Left colon (tissue), 2 donors: ENCODE data around the gene RANBP1. TPM values are rescaled to one million over a fixed set of nuclear protein-coding genes. Genes with fewer than 3 reads are reported as not detected.

ENCODE experiments used
- ATAC-seq: fragments of 200-7000 bp; cut with Tn5 transposase; one replicate; pipeline ENCODE4 v1.9.1; 2020; ENCODE audit warnings: mild to moderate bottlenecking, moderate library complexity
- DNase-seq, 2 donors: peaks; one replicate each; pipeline ENCODE4 v3.0.0-alpha.2; 2020
- intact Hi-C, 2 donors: fragments of 100-400 bp; cut with DNase I in 1 of 2; cut with micrococcal nuclease in 1 of 2; formaldehyde crosslinking; loops; one replicate each; pipeline versions ENCODE4 v1.11.2 to v1.14.0; 2022; cut with DNase I, micrococcal nuclease
- total RNA-seq, 2 donors: library from RNA; stranded (reverse); fragmentation: NEBNext Ultra II Directional; extraction: Animal tissue kit (Norgen Biotek cat#: 25700); gene quantifications; one replicate each; pipeline ENCODE4 v1.2.1, GENCODE V29; 2021
- donor health status: DM: no; HTN: no; CAD: no.
- donor health status: DM: yes; HTN: yes; CAD: no.

RANBP1 gene
- total RNA-seq, 2 donors from 2014 or later: 57.2 to 80.3 TPM

- no peak for ATAC-seq
- no peak for DNase-seq
- intact Hi-C loops: no loop called here
Measured at GRCh38 chr22:20087319-20088262, 28.3 kb upstream of the RANBP1 start.

- intact Hi-C loops: no loop called here
- no peak for DNase-seq
- no peak for ATAC-seq
Measured at GRCh38 chr22:20088263-20088648, 27.6 kb upstream of the RANBP1 start.

GRCh38 chr22:20089226-20089976 is 26.5 kb upstream of the RANBP1 start:
- DNase-seq (no peak), ATAC-seq (no peak)
- intact Hi-C loops: no loop called here

- intact Hi-C loops: no loop called here
- ATAC-seq: no peak
- DNase-seq: no peak
Measured at GRCh38 chr22:20089977-20090729, 25.8 kb upstream of the RANBP1 start.

GRCh38 chr22:20090730-20091240 is 25.1 kb upstream of the RANBP1 start:
- no peak for ATAC-seq
- DNase-seq: no peak
- intact Hi-C loops: no loop called here

- intact Hi-C loops: no loop called here
- no peak for ATAC-seq
- DNase-seq: no peak
Measured at GRCh38 chr22:20091690-20092476, 24.0 kb upstream of the RANBP1 start.

- DNase-seq (no peak), ATAC-seq (no peak)
- intact Hi-C loops: no loop called here
Measured at GRCh38 chr22:20092477-20092854, 23.4 kb upstream of the RANBP1 start.

- intact Hi-C loops: no loop called here
- peak; percentile 25 for ATAC-seq
- DNase-seq: no peak
Measured at GRCh38 chr22:20093418-20094196, 22.3 kb upstream of the RANBP1 start.

GRCh38 chr22:20094197-20094807 is 21.6 kb upstream of the RANBP1 start:
- DNase-seq (no peak), ATAC-seq (peak; percentile 13)
- intact Hi-C loops: no loop called here

GRCh38 chr22:20095521-20095920 is 20.4 kb upstream of the RANBP1 start:
- ATAC-seq (no peak), DNase-seq (no peak)
- intact Hi-C loops: no loop called here

GRCh38 chr22:20096574-20097420 is 19.1 kb upstream of the RANBP1 start:
- ATAC-seq (no peak), DNase-seq (no peak)
- intact Hi-C loops: no loop called here

- ATAC-seq: no peak
- DNase-seq: no peak
- intact Hi-C loops: no loop called here
Measured at GRCh38 chr22:20099099-20099711, 16.7 kb upstream of the RANBP1 start.

- DNase-seq: no peak
- ATAC-seq: peak; percentile 28
- intact Hi-C loops: no loop called here
Measured at GRCh38 chr22:20101638-20102037, 14.3 kb upstream of the RANBP1 start.

GRCh38 chr22:20102203-20102780 is 13.6 kb upstream of the RANBP1 start:
- intact Hi-C loops: no loop called here
- ATAC-seq (no peak), DNase-seq (no peak)

GRCh38 chr22:20105456-20106204 is 10.3 kb upstream of the RANBP1 start:
- no peak for ATAC-seq
- intact Hi-C loops: no loop called here
- no peak for DNase-seq
